GM18519 (cell line): ENCODE results near the gene EXOC8.
"Not testable (repeated sequence)": the region's sequence is repeated elsewhere in the genome, so short reads cannot be mapped to it uniquely, and the experiment has no call there.

Source experiments
- ATAC-seq: cut with Tn5 transposase; IDR thresholded peaks from one replicate; pipeline ENCODE4 v1.9.1; 2021; ENCODE audit warnings: mild to moderate bottlenecking, moderate library complexity; ENCODE audit not compliant: unreplicated experiment, low FRiP score

Gene EXOC8

DNA sequence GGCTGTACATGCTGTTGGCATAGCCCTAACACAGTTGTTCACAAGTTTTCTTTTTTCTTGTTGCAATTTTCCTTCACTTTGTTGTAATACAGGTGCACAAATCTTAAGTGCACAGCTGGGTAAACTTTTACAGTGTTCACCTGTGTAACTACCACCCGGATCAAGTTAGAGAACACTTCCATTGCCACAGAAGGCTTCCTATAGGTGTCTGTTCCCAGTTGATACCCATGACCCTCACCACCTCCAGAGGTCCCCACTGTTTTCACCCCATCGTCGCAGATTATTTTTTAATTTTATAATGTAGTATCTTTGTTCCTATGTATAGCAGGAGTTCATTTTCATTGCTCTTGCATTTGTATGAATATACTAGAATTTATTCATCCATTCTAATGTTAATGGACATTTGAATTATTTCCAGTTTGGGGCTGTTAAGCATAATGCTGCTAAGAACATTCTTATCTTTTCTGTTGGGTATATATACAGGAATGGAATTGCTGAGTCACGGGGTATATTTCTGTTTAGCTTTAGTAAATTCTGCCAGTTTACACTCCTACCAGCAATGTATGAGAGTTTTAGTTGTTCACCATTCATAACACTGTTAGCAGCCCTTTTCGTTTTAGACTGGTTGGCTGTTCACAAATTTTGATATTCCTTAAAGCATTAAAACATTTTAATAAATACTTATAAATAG lies 16.8 kb upstream of the EXOC8 start:
- no peak for ATAC-seq

DNA sequence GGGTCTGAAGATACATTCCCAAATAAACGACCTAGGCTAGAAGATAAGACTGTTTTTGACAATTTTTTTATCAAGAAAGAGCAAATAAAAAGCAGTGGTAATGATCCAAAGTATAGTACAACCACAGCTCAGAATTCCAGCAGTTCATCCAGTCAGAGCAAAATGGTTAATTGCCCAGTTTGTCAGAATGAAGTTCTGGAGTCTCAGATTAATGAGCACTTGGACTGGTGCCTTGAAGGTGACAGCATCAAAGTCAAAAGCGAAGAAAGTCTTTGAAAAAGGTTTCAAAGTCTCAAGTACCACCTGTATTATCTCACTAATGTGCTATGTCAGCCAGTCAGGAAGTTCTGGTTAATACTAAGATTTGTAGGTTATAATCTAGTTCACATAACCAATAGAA lies 15.4 kb upstream of the EXOC8 start:
- ATAC-seq: no peak

DNA sequence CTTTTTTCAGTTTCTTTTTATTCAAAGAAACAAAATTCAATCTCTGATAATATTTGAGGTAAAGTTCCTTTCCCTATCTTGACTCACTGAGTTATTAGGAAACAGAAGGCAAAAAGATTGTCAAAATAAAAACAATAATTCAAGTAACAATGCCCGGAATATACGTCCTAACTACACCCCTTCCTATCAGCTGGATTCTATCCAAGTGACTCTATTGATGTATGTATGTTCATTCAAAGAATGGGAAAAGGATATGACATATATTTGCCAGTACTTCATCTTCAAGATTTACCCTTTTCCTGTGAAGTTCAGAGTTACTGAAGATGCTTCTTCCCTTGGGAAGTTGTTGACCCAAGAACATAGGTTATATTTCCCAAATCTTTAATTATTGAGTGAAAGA lies 14.2 kb upstream of the EXOC8 start:
- no peak for ATAC-seq

DNA sequence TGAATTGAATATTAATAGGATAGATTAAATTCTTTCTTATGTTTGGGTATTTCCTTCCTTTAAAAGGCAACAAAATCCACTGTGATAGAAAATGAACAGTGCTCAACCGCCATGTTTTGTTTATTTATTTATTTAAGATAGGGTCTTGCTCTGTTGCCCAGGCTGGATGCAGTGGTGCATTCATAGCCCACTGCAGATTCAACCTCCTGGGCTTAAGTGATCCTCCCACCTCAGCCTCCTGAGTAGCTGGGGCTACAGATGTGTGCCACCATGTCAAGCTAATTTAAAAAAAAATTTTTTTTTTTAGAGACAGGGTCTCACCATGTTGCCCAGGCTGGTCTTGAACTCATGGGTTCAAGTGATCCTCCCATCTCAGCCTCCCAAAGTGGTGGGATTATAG lies 11.2 kb upstream of the EXOC8 start:
- not testable (repeated sequence) for ATAC-seq

DNA sequence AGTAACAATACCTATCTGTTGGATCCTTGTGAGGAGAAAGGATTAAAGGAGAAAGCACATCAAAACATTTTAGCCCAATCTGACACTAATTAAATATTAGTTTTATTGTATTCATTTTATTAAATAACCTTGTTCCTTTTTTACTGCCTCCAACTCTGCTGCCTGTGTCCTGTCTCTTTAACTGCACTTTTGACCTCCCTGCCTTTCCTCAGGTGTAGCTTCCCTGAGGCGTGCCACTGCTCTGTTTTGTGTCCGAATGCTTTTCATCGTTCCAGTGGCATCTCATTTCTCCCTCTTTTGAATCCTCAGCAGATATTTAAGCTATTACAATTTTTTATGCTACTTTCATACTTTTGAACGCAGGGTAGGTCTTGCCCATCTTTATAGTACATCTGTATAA lies 10.8 kb upstream of the EXOC8 start:
- no peak for ATAC-seq

DNA sequence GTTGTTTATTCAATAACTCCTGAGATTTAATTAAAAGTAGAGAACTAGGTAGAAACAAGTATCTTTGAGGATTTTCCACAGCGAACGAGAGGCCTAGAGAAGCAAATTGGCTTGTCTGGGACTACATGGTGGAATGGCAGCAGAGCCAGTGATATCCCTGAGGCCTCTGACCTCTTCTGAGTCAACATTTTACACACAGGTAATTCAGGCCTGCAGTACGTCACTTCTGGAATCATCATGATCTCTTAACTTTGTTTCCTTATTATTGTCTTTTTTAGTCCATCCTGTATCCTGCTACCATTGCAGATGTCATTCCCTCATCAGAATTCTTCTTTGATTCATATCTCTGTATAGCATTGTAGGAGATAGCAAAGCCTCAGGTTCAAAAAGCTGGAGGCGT lies 10.3 kb upstream of the EXOC8 start:
- no peak for ATAC-seq

DNA sequence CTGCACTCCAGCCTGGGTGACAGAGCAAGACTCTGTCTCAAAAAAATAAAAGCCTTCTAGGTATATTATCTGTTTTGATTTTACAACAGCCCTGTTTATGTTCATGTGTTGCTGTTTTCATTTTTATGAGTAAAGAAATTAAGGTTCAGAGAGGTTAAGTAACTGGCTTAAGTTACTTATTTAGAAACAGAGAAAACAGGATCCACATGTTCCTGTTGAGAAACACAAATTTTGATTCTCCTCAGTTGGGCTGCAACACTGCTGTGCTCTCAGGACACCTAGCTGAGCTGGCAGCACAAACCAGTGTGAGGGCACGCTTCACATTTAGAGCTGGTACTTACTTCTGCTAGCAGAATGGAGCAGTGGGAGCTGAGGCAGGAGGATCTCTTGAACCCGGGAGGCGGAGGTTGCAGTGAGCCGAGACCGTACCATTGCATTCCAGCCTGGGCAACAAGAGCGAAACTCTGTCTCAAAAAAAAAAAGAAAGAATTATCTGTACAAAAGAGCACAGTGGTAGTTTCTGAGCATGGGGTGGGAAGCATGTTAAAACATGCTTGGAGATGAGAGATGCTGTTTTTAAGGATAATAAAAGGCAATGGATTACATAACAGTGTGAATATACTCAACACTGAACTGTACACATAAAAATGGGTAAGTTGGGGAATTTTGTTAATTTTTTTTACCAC lies 2.8 kb upstream of the EXOC8 start:
- ATAC-seq: no peak

DNA sequence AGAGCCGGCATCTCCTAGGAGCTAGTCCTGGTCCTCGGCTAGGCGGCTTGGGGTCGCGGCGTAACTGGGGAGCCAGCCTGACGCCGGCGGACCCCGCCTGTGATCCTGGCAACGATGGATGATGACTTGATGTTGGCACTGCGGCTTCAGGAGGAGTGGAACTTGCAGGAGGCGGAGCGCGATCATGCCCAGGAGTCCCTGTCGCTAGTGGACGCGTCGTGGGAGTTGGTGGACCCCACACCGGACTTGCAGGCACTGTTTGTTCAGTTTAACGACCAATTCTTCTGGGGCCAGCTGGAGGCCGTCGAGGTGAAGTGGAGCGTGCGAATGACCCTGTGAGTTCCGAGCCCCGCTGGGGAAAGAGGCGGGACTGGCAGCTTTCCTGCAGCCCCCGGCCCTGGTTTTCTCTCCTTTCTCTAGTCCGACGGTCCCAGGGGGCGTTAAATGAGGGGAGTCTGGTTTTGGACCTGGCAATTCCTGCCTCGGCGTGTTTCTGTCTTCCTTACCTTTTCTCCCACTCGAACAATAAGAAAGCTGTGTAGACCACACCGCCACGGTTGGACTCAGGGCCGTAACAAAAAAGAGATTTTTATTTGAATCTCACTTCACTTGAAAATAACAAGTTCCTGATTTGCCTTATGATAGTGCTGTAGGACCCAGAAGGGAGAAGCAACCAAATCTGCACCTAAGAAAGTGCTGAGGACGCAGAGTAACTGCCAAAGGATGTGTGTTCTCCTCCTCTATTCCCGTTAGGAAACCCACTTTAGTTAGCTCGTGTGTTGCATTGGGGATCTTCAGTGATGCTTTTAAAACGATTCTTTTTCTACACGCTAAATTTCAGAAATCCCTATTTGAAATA lies 847 bp upstream of the EXOC8 start, which contains the start of gene SPRTN:
TSS of gene SPRTN (plus strand) at position 24 of the 859 bp plus-strand sequence. CDS start at position 115, 91 bp downstream.
- peak; percentile 2 for ATAC-seq

DNA sequence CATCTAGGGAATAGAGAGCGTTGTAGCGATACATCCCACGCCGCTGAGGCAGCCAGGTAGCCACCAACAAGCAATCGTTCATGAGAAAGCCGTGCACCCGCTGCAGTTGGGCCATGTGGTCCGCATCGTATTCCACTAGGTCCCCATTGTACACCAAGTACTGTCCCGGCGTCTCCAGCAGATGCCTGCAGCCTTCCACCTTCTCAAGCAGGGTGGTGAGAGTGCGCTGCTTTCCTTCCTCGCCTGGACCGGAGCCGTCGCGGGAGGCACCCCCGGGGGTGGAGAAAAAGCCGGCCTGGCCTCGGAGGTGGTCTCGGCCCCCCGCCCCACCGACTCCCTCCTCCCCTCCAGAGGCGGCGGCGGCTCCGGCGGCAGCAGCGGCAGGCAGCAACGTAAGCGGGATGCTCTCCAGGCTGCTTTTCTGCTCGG lies 595 bp downstream of the EXOC8 start:
- ATAC-seq: no peak

DNA sequence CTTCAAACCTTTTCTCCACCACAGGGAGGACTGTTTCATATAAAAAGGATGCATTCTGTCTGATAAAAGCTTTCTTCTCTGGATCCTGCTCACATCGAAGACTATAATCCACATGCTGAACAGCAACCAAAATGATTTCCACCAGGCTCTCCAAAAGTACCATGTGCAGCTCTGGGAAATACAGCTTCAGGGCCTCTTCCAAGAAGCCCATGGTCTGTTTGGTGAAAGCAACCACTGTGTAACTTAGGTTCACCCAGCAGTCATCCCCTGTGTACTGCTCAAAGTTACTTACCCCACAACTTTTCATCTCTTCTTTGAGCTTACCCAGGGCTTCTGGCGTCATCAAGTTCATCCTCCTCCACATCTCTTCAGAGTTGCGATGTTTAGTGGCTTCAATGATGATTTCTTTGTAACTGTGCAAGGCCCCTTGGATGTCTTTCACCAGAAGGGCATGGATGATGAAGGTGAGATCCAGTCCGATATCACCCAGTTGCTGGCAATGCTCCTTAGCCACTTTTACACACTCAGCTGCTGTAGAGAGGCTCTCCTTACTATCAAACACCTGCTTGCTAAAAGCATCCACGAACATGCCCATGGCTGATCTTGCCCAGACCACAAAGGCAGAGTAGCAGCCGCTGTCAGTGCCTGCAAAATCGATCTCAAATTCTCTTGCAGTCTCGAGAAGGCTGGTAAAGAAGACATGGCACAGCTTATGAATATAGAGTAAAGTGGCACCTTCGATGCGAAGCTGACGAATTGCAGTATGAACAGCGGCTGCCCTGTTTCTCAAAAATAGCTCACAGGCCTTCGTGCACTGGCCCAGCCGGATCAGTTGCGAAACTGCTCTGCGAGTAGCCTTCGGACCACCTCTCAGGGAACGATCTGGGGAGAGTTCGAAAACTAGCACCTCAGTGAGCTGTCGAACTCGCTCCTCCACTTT lies 1.7 kb downstream of the EXOC8 start:
- ATAC-seq: no peak

DNA sequence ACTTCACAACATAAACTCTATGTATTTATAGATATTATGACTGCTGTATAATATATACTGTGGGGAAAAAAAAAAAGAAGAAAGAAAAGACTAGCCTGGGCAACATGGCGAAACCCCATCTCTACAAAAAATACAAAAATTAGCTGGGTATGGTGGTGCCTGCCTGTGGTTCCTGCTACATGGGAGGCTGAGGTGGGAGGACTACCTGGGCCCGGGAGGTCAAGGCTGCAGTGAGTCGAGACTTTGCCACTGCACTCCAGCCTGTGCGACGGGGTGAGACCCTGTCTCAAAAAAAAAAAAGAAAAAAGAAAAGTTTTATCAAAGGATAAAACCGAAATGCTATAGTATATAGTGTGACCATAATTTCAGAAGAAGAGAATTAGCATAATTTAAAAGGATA lies 2.7 kb downstream of the EXOC8 start:
- ATAC-seq: no peak

DNA sequence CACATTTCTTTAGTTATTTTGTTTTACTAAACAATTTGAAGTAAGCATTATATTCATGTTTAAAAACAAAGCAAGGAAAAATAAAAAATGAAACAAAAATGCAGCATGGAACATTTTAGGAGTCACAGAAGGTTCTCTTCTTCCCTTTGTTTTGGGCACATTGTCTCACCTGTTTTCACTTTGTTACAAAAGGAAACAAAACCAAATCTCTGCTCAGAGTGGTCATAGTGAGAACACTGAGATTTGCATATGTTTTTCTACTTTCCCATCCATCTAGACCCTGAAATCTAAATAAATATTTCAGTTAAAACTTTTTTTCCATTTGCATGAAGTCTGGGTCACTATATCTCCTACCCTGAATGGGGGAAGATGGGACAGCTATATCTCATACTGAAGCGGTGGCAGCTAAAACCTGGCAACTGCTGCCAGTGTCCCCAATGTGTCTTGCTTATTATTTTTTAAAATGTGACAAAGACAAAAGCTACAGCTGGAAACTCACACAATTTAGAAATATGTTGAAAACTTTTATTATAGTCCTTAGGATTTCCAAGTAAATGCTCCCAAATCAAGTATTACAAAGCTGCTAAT lies 3.5 kb downstream of the EXOC8 start:
- ATAC-seq: no peak

DNA sequence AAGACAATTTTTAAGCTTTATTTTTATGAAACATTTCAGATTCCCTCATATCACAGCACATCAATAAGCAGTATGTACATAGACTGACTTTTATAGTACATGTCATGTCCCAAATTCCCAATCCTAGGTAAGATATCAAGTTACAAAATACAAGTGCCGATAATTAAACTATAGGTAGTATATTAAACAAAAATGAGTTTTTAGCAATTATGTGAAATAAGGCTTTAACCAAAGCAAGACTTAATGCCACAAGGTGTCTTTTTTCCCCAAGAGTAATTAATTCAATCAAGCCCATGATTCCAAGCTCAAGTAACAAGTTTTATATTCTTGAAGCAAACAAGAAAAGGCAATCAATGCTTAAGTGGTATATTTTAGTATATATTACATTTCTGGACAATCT lies 4.9 kb downstream of the EXOC8 start:
- ATAC-seq: no peak

DNA sequence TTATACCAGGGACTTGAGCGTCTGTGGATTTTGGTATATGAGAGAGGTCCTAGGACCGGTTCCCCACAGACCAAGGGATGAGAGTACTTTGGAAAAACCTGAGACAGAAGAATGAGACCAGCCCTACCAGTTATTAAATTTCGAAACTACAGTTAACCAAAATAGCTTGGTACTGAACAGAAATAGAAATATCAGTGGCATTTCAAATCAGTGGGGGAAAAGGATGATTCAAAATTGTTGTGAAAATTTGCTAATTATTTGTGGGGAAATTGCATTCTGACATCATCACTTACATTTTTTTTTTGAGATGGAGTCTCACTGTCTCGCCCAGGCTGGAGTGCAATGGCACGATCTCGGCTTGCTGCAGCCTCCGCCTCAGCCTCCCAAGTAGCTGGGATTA lies 8.2 kb downstream of the EXOC8 start:
- no peak for ATAC-seq

DNA sequence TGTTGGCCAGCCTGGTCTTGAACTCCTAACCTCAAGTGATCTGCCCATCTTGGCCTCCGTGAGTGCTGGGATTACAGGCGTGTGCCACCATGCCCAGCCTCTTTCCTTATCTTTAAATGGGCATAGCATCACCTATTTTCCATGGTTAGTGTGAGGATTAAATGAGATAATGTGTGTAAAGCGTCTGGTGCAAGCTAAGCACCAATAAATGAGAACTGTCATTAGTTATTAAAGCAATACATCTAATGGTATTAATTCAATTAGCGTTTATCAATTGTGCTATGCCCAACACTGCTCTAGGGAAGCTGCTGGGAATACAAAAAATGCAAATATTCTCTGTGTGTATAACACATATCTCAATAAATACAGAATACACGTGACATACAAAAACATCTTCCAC lies 10.0 kb downstream of the EXOC8 start:
- ATAC-seq: no peak

DNA sequence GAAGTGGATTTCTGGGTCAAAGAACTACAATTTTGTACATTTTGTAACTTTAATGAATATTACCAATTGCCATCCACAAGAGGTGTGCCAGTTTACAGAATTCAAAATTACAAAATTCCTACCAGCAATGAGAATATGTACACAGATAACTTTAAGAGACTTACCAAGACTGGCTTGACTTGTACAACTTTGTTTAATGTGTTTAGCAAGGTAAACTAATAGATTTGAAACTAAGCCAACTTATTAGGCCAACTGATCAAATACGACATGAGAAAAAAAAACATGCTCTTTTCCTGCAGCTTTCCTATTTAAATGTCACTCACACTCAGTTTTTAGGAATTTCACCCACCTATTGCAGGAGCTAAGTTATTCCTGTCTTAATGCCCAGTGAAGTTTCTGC lies 11.4 kb downstream of the EXOC8 start:
- ATAC-seq: no peak

DNA sequence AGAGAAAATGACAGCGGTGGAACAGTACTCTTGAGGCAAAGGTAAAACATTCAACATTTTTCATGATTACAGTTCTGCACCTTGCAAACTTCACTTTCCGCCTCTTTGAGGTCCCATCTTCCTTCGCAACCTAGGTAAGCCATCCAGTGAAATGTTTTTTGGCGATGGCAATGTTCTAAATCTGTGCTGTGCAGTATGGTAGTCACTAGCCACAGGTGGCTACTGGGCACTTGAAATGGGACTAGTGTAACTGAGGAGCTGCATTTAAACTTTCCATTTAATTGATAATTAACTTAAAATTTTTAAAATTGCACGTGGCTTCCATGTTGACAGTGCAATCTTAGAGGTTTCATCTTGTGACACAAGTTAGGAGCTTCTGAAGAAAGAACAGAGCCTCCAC lies 13.0 kb downstream of the EXOC8 start:
- no peak for ATAC-seq

DNA sequence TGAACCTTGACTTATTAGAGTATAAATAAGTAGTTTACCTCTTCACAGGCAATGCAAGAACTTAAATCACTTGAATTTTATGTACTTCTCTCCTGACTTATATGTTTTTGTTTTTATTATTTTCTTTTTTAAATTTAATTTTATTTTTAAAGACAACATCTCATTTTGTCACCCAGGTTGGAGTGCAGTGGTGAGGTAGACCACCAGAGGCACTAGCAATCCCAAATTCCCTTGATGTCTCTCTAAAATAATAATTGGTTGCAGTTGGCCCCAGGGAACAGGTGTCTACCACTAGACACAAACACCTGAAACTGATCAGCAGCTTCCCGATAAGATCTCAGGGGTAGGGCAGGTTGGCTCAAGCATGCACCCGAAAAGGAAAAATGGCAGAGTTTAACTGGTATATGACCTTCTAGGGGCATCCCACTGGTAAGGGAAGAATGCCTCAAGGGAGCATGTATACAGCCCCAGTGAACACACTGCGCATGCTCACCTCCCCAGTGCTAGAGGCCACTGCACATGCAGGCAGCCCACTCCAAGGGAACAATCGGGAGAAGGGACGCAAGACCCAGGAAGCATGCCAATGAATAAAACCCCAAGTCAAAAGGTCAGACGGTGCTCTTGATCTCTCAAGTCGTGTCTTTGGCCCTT lies 14.6 kb downstream of the EXOC8 start:
- ATAC-seq: no peak

DNA sequence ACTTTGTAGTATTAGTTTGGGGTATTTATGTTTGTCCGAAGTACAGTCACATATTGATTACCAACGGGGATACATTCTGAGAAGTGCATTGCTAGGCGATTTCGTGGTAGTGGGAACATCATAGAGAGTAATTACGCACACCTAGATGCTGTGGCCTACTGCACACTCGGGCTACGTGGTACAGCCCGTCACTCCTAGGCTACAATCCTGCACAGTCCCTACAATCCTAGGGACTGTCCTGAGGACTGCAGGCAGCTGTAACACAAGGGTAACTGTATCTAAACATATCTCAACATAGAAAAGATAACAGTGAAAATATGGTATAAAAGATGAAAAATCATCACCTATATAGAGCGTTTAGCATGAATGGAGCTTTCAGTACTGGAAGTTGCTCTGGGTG lies 18.6 kb downstream of the EXOC8 start:
- no peak for ATAC-seq
